Tibial nerve (tissue), 3 donors: ENCODE data around the gene NUP54.

ENCODE experiments used
- CTCF ChIP-seq, 5 experiments: fragments of 200-600 bp in 3 of 5; fragments of 450-650 bp in 2 of 5; sonication (generic) in 3 of 5; IDR thresholded peaks; one replicate each; pipeline ENCODE4 v1.5.1; 2016 to 2019; ENCODE audit warnings: antibody characterized with exemption in 5 of 5, mild to moderate bottlenecking in 3 of 5, moderate library complexity in 2 of 5
- POLR2A ChIP-seq, 2 donors: fragments of 450-650 bp; IDR thresholded peaks; one replicate each; pipeline ENCODE4 v1.6.1; 2017; ENCODE audit warnings: antibody characterized with exemption in 2 of 2, mild to moderate bottlenecking in 2 of 2, moderate library complexity in 2 of 2

- TF ChIP-seq CTCF (IDR thresholded peaks at IDR 0.05): no peak
- TF ChIP-seq POLR2A (IDR thresholded peaks at IDR 0.05): no peak
These were observed 52.6 kb downstream of the NUP54 start for GRCh38 chr4:76095568-76095967.
